AG09309 (cell line): Measurements from ENCODE around the gene DENND1A.

Experiments
- DNase-seq: peaks from one replicate; pipeline ENCODE4 v3.0.0-alpha.2; 2010; ENCODE audit warnings: low read depth
- H3K4me3 ChIP-seq: 2 replicates; pipeline ENCODE4 v1.5.1; 2011; ENCODE audit warnings: mild to moderate bottlenecking, low read depth, low read length, moderate library complexity; ENCODE audit not compliant: control insufficient read depth
- CTCF ChIP-seq: IDR thresholded peaks from 2 replicates; pipeline ENCODE4 v1.5.1; 2011; ENCODE audit warnings: mild to moderate bottlenecking, low read depth, low read length, inconsistent platforms; ENCODE audit not compliant: insufficient read depth, control insufficient read depth; ENCODE audit errors: missing control alignments

DENND1A gene

GRCh38 chr9:123508048-123508447 lies 421.9 kb downstream of the DENND1A start:
- DNase-seq, result no peak
- no peak overlapping the region for H3K4me3 ChIP-seq
- TF ChIP-seq CTCF, result no peak

DNA sequence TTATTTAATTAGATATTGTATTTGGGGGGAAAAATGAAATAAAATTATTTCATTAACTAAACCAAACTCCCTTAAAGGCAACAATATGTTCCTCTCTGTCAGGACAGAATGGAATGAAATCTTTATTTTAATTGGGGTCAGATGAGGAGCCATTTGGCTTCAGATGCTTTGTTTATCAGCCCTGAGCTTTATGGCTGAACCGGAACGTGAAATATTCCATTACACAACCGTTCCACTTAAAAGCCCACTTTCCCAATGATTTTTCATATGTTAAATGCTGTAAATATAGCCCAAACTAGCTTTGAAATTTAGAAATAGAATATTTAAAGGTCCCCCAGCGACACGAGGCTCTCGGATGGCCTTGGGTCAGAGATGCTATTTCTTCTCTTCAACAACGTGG lies 424.4 kb downstream of the DENND1A start:
- DNase-seq, result no peak
- TF ChIP-seq CTCF, result no peak
- no peak overlapping the region for H3K4me3 ChIP-seq

DNA sequence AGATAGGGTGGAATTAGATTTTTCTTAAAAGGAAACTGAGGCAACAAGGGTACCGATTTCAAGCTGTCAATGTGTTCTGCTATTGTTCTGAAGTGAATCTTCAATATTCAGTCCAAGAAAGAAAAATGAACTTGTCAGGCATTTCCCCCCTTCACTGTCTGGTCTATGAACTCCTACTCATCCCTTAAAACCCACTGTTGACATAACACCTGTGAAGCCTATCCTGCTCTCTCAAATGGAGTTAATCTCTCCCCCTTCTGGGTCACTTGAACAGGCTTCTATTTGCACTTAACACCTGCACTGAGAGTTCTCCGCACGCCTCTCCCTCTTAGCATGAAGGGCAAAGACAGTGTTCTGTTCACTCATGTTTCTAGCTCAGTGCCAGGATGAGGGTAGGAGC lies 429.6 kb downstream of the DENND1A start:
- DNase-seq, result no peak
- no peak for TF ChIP-seq CTCF
- no peak overlapping the region for H3K4me3 ChIP-seq

GRCh38 chr9:123497830-123498229 lies 432.1 kb downstream of the DENND1A start:
- DNase-seq, result no peak
- TF ChIP-seq CTCF, result no peak
- no peak overlapping the region for H3K4me3 ChIP-seq

GRCh38 chr9:123495731-123496130 lies 434.2 kb downstream of the DENND1A start:
- no peak for TF ChIP-seq CTCF
- no peak for DNase-seq
- H3K4me3 ChIP-seq, result no peak overlapping the region

DNA sequence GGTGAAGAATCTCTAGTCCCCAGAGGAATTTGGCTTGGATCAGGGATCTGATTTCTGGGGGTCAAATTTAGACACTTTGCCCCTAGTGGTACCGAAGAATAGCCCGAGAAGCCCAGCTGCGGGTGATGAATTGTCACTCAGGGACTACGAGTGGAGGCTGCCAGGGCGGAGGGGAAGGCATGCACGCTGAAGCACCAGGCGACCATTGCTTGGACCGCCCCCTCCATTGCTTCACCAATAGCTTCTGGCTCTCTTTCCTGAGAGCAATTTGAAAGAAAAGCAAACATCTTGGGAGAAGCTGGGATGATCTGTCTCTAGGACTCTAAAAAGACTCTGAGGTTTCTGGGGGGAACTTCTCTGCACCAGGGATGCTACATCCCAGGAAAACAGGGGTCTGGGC lies 436.3 kb downstream of the DENND1A start:
- TF ChIP-seq CTCF, result no peak
- no peak for DNase-seq
- H3K4me3 ChIP-seq, result no peak overlapping the region

DNA sequence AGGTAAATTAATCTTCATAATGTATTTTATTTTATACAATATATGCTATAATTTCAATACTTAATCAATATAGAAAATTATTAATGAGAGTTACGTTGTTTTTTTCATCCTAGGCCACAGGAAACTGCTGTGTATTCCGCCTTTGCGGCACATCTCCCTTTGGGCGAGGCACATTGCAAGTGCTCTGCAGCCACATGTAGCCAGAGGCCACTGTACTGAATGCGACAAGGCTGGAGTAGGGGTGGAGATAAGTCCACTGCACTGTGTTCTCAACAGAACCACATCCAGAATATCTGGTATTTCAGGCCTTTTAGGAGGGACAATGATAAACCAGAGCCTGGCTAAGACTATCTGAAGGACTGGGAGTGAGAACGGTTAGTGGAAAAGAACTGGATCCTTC lies 439.2 kb downstream of the DENND1A start:
- no peak overlapping the region for H3K4me3 ChIP-seq
- no peak for TF ChIP-seq CTCF
- DNase-seq, result no peak
